GM19397 (cell line): Measurements from ENCODE around the gene SPTAN1.

Source experiments
- ATAC-seq: cut with Tn5 transposase; IDR thresholded peaks from one replicate; pipeline ENCODE4 v1.9.1; 2021; ENCODE audit warnings: mild to moderate bottlenecking, moderate library complexity; ENCODE audit not compliant: unreplicated experiment

Gene SPTAN1

GRCh38 chr9:128595471-128595870 lies 43.1 kb downstream of the SPTAN1 start:
- no peak for ATAC-seq

GRCh38 chr9:128600099-128600498 lies 47.7 kb downstream of the SPTAN1 start:
- no peak for ATAC-seq

- no peak for ATAC-seq
Measured at GRCh38 chr9:128603697-128604096, 51.3 kb downstream of the SPTAN1 start.

- no peak for ATAC-seq
Measured at GRCh38 chr9:128607642-128608350, 55.4 kb downstream of the SPTAN1 start.

- no peak for ATAC-seq
Measured at GRCh38 chr9:128610897-128611296, 58.5 kb downstream of the SPTAN1 start.

GRCh38 chr9:128611600-128612394 lies 59.4 kb downstream of the SPTAN1 start:
- ATAC-seq: no peak

- no peak for ATAC-seq
Measured at GRCh38 chr9:128614728-128615127, 62.3 kb downstream of the SPTAN1 start.

DNA sequence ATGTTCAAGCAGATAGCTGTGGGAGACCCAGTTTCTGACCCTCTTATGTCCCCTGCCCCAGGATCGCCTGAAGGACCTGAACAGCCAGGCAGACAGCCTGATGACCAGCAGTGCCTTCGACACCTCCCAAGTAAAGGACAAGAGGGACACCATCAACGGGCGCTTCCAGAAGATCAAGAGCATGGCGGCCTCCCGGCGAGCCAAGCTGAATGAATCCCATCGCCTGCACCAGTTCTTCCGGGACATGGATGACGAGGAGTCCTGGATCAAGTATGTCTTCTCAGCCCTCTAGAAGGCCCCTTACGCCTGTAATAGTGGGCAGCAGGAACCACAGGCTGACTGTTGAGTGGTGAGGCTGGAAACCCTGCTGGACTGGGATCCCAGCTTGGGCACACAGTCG lies 63.2 kb downstream of the SPTAN1 start:
- ATAC-seq: no peak

DNA sequence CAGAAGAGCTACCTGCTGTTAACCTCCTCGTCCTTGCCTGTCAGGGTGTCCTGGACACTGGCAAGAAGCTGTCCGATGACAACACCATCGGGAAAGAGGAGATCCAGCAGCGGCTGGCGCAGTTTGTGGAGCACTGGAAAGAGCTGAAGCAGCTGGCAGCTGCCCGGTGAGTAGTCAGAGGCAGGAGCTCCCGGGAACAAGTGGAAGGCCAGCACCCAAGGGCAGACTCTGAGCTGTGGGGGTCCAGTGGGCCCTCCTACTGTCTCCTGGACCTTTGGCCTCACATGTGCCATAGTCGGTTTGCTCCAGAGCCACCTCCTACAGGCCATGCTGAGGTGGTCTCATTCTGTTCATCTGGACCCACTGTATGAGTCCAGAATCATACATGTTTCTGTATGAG lies 65.6 kb downstream of the SPTAN1 start:
- ATAC-seq: no peak

DNA sequence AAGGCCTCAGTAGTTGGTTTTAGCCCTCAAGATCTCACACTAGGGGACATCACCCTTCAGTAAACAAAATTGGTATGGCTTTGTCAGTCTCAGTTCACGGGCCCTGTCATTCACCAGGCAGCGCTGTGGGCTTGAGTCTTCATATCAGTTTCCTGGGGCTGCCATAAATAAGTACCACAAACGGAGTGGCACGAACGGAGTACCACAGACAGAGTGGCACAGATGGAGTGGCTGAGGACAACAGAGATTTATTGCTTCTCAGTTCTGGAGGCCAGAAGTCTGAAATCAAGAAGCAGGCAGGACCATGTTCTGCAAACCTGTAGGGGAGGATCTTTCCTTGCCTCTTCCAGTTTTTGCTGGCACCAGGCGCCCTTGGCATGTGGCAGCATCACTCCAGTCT lies 66.7 kb downstream of the SPTAN1 start:
- ATAC-seq: no peak

DNA sequence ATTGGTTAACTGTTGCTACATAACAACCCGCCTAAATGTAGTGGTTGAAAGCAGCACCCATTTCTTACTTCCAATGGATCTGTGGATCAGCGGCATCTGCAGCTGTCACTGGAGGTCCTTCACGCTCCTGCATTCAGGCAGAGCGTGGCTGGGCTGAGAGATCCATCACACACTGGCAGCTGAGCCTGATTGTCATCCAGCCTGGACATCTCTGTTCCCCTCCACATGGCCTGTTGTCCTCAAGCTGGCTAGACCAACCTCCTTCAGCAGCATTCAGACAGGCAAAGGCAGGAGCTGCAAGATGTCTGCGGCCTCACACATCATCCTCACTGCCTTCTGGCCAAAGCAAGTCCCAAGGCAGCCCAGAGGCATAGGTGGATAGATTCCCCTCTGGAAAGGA lies 67.4 kb downstream of the SPTAN1 start:
- ATAC-seq: no peak

DNA sequence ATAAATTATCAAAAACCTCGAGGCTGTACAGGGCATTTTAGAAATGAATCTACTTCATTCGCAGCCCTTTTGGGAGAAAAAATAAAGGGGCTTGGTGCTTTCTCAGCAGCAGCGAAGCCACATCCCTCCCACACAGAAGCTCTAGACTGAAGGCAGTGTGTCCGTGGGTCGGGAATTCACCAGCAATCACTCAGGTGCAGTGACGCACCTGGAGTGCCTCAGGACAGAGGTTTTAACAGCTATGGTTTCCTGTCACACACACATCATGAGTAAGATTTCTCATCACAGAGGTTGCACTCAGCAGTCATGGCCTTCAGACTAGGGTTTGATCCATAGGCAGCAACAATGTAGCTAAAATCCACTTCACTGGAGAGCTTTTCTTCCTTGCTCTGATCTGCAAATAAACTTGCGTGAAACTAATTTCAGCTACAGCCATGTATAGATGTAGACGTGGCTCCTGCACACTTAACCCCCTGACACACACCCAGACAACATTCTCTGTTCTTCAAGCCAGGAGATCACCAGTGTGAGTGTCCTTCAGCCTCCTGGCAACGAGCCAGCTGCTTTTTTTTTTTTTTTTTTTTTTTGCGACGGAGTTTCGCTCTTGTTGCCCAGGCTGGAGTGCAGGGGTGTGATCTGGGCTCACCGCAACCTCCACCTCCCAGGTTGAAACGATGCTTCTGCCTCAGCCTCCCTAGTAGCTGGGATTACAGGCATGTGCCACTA lies 69.5 kb downstream of the SPTAN1 start:
- ATAC-seq: no peak

- ATAC-seq: no peak
Measured at GRCh38 chr9:128624566-128624965, 72.2 kb downstream of the SPTAN1 start.

DNA sequence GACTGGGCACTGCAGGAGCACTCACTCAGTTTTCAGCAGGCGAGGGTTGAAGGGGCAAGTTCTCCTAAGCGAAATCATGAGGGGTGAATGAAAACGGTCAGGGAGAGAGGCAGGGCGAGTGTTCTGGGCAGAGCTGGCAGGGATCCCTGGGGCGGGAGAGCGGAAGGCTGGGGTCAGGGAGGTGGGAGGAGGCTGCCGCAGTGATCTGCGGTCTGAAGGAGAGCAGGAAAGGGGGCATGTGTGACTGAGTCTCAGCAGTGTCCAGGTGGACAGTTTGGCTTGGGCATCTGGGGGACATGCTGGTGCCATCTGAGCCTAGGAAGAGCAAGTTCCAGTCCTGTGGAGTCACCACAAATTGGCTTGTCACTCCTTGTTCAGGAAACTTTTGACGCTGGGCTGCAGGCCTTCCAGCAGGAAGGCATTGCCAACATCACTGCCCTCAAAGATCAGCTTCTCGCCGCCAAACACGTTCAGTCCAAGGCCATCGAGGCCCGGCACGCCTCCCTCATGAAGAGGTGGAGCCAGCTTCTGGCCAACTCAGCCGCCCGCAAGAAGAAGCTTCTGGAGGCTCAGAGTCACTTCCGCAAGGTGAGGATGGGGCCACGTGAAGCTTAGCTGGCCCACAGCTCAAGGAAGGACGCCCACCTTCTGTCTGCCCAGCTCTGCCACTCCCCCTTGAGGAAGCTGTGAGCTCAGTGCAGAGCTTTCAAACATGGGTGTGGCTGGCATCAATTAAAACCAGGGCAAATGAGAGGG lies 73.2 kb downstream of the SPTAN1 start:
- no peak for ATAC-seq

GRCh38 chr9:128626181-128626580 lies 73.8 kb downstream of the SPTAN1 start:
- no peak for ATAC-seq

- no peak for ATAC-seq
Measured at GRCh38 chr9:128627127-128627715, 74.8 kb downstream of the SPTAN1 start.

GRCh38 chr9:128627906-128628305 lies 75.5 kb downstream of the SPTAN1 start:
- ATAC-seq: no peak

DNA sequence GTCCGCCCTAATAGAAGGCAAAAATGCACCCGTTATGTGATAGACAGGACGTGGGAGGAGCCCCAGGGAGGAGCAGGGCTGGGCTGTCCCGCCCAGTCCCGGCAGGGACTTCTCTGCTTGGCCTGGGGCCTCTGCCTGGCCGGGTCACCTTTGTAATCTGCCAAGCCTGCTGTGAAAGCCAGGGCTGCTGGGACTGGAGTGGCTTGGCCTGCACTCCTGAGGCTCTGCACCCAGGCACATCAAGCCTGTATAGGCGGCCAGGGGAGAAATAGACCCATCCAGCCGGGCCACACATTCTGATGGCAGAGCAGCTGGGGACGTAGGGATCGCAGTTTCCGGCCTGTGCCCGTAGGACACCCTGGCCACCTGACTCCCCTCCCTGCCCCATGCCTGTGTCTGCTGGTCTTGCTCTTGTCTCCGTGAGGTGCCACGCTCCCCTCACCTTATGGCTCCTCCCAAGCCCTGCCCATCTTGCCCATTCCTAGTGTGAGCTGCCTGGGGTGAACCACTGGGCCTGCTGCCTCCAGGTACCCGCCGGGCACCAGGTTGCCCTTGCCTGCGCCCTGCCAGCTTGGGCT lies 76.2 kb downstream of the SPTAN1 start:
- ATAC-seq: no peak

- no peak for ATAC-seq
Measured at GRCh38 chr9:128629136-128629535, 76.7 kb downstream of the SPTAN1 start.

- no peak for ATAC-seq
Measured at GRCh38 chr9:128629852-128630545, 77.6 kb downstream of the SPTAN1 start.
